ENCODE measurements around the gene GIPC3. TPM values are rescaled to one million over a fixed set of nuclear protein-coding genes. Genes with fewer than 3 reads are reported as not detected.

GIPC3 gene
- polyA plus RNA-seq, 2 of the 4 experiments (the other 2 are of a cell fraction) = 0.05 to 0.12 TPM

DNA sequence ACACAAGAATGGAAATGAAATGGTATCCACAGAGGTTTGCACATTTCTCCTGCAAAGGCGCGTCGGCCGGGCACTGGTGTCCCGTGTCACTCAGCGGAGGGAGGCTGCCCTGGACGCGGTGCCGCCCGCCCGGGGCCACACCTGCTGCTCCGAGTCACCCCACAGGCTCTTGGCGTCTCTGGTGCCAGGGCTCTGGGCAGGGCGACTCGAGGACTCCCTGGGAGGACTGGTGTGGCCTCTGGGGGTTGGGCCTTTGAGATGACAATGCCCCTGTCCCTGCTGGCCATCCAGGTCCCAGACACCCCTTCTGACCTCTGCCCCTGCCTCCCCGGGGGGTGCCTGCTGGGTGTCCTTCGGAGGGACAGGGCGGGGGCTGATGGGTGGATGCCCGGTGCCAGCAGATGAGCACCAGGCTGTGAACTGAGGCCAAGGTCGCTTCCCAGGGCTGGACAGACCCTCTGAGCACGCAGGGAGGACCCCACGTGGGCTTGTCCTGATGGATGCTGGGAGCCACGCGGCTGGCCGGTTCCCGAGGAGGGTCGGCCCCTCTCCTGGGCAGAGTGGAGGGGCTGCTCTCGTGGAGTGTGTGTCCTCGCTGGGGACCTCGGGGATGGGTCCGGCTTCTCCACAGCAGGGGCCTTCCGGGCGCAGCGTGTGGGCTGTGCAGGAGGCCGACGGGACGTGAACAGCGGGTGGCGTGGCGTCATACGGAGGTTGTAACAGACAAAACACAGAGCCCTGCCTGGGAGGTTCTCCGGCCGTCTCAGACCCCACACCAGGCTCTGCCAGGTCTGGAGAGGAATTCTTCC is 46.0 kb downstream of the GIPC3 start:
- Histone ChIP-seq H3K4me1 (no peaks in the 10 kb centered on the region), H3K27ac (no peak overlapping the region), H3K4me2 (no peak overlapping the region), H3K4me3 (no peak overlapping the region), H3K9me3 (no peaks in the 10 kb centered on the region)
- WGBS (ENCODE audit: missing lambda C conversion rate) = 94% methylated on average over 27 of the region's 43 CpGs
- TF ChIP-seq, protein P1, sequence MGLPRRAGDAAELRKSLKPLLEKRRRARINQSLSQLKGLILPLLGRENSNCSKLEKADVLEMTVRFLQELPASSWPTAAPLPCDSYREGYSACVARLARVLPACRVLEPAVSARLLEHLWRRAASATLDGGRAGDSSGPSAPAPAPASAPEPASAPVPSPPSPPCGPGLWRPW (IDR thresholded peaks at IDR 0.05) = no peak
- TF ChIP-seq USF2 (IDR thresholded peaks at IDR 0.05) (no peak), MAX (IDR thresholded peaks at IDR 0.05) (no peak), NR3C1 (IDR thresholded peaks at IDR 0.05) (no peak), HEYL (CRISPR knock-in tag; IDR thresholded peaks at IDR 0.05) (no peak), E2F6 (IDR thresholded peaks at IDR 0.05; ENCODE audit: borderline replicate concordance, low read depth) (no peak), HDAC2 (IDR thresholded peaks at IDR 0.05) (no peak), ZNF302 (CRISPR knock-in tag; IDR thresholded peaks at IDR 0.05) (no peak), SREBF2 (IDR thresholded peaks at IDR 0.05) (no peak), POLR2AphosphoS2 (conservative IDR thresholded peaks at IDR 0.05; ENCODE audit: low read length) (no peak), ZSCAN20 (CRISPR knock-in tag; IDR thresholded peaks at IDR 0.05) (no peak), HMGXB4 (CRISPR knock-in tag; IDR thresholded peaks at IDR 0.05; ENCODE audit: borderline replicate concordance) (no peak), EHF (CRISPR knock-in tag; IDR thresholded peaks at IDR 0.05) (no peak), RARB (CRISPR knock-in tag; IDR thresholded peaks at IDR 0.05) (no peak)
- TF ChIP-seq, protein P2, sequence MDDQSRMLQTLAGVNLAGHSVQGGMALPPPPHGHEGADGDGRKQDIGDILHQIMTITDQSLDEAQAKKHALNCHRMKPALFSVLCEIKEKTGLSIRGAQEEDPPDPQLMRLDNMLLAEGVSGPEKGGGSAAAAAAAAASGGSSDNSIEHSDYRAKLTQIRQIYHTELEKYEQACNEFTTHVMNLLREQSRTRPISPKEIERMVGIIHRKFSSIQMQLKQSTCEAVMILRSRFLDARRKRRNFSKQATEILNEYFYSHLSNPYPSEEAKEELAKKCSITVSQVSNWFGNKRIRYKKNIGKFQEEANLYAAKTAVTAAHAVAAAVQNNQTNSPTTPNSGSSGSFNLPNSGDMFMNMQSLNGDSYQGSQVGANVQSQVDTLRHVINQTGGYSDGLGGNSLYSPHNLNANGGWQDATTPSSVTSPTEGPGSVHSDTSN (IDR thresholded peaks at IDR 0.05) = no peak
- TF ChIP-seq, protein P3, sequence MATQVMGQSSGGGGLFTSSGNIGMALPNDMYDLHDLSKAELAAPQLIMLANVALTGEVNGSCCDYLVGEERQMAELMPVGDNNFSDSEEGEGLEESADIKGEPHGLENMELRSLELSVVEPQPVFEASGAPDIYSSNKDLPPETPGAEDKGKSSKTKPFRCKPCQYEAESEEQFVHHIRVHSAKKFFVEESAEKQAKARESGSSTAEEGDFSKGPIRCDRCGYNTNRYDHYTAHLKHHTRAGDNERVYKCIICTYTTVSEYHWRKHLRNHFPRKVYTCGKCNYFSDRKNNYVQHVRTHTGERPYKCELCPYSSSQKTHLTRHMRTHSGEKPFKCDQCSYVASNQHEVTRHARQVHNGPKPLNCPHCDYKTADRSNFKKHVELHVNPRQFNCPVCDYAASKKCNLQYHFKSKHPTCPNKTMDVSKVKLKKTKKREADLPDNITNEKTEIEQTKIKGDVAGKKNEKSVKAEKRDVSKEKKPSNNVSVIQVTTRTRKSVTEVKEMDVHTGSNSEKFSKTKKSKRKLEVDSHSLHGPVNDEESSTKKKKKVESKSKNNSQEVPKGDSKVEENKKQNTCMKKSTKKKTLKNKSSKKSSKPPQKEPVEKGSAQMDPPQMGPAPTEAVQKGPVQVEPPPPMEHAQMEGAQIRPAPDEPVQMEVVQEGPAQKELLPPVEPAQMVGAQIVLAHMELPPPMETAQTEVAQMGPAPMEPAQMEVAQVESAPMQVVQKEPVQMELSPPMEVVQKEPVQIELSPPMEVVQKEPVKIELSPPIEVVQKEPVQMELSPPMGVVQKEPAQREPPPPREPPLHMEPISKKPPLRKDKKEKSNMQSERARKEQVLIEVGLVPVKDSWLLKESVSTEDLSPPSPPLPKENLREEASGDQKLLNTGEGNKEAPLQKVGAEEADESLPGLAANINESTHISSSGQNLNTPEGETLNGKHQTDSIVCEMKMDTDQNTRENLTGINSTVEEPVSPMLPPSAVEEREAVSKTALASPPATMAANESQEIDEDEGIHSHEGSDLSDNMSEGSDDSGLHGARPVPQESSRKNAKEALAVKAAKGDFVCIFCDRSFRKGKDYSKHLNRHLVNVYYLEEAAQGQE (IDR thresholded peaks at IDR 0.05) = no peak
- DNase-seq (ENCODE audit: low read depth in 1 of 2, low spot score in 1 of 2) (no peak), FAIRE-seq (no peak), ATAC-seq (no peak)
- CTCF ChIA-PET = no interaction called here
- POLR2A ChIA-PET = no interaction called here

GRCh38 chr19:3632098-3632497 is 46.8 kb downstream of the GIPC3 start:
- Histone ChIP-seq H3K9me3 (no peaks in the 10 kb centered on the region), H3K4me1 (no peaks in the 10 kb centered on the region), H3K4me2 (no peak overlapping the region), H3K27ac (no peak overlapping the region), H3K4me3 (no peak overlapping the region)
- CTCF ChIA-PET = interaction anchor here (1.1 to 1.5 kb wide), 2 partner anchors 11 to 22 kb away, joined by 4 read pairs; no protein-coding TSS in a partner anchor
- WGBS (ENCODE audit: missing lambda C conversion rate) = 86% methylated on average over 11 of the region's 16 CpGs
- POLR2A ChIA-PET = no interaction called here
- 0 out of 6 replicates have a peak, but pooled peaks of 1 of the 2 experiments have one; percentile 8 for ATAC-seq
- no peak for FAIRE-seq
- TF ChIP-seq ZNF302 (CRISPR knock-in tag; IDR thresholded peaks at IDR 0.05) = no peak
- no peak for TF ChIP-seq CEBPB (IDR thresholded peaks at IDR 0.05)
- TF ChIP-seq ESRRA (IDR thresholded peaks at IDR 0.05; ENCODE audit: borderline replicate concordance, low read length) = no peak
- TF ChIP-seq HDAC2 (IDR thresholded peaks at IDR 0.05) = no peak
- TF ChIP-seq, protein P4, sequence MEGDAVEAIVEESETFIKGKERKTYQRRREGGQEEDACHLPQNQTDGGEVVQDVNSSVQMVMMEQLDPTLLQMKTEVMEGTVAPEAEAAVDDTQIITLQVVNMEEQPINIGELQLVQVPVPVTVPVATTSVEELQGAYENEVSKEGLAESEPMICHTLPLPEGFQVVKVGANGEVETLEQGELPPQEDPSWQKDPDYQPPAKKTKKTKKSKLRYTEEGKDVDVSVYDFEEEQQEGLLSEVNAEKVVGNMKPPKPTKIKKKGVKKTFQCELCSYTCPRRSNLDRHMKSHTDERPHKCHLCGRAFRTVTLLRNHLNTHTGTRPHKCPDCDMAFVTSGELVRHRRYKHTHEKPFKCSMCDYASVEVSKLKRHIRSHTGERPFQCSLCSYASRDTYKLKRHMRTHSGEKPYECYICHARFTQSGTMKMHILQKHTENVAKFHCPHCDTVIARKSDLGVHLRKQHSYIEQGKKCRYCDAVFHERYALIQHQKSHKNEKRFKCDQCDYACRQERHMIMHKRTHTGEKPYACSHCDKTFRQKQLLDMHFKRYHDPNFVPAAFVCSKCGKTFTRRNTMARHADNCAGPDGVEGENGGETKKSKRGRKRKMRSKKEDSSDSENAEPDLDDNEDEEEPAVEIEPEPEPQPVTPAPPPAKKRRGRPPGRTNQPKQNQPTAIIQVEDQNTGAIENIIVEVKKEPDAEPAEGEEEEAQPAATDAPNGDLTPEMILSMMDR (IDR thresholded peaks at IDR 0.05) = no peak
- no peak for DNase-seq (ENCODE audit: low read depth in 1 of 2, low spot score in 1 of 2)
